Calu3 (cell line): ENCODE measurements around the gene MRPS10. TPM values are rescaled to one million over a fixed set of nuclear protein-coding genes. Genes with fewer than 3 reads are reported as not detected.

ENCODE experiments used
- BruUV-seq: library from RNA; stranded (reverse); fragments of 400-500 nt; replicated peaks from 2 replicates; lab custom pipeline; 2021; lab: Mats Ljungman, UMichigan
- CTCF ChIA-PET: fragments of 300-600 bp; sonication (Branson Sonifier 250); formaldehyde crosslinking; loops from one replicate; lab custom pipeline; 2022; ENCODE audit warnings: antibody characterized with exemption; lab: Charles Lee
- DNase-seq: peaks from one replicate; pipeline ENCODE4 v3.0.0; 2022
- H3K27ac Mint-ChIP-seq: one replicate; pipeline ENCODE4 v1.8.0; 2022; ENCODE audit warnings: mixed read lengths; ENCODE audit not compliant: unreplicated experiment
- H3K27me3 Mint-ChIP-seq: one replicate; pipeline ENCODE4 v1.8.0; 2022; ENCODE audit warnings: mixed read lengths; ENCODE audit not compliant: unreplicated experiment
- H3K36me3 Mint-ChIP-seq: one replicate; pipeline ENCODE4 v1.8.0; 2022; ENCODE audit warnings: mild to moderate bottlenecking, moderate library complexity, mixed read lengths; ENCODE audit not compliant: insufficient read depth, unreplicated experiment
- H3K4me1 Mint-ChIP-seq: one replicate; pipeline ENCODE4 v1.8.0; 2022; ENCODE audit warnings: mild to moderate bottlenecking, low read depth, mixed read lengths; ENCODE audit not compliant: unreplicated experiment
- H3K4me3 Mint-ChIP-seq: one replicate; pipeline ENCODE4 v1.8.0; 2022; ENCODE audit warnings: mild to moderate bottlenecking, low read depth, moderate library complexity, mixed read lengths; ENCODE audit not compliant: unreplicated experiment
- H3K9me3 Mint-ChIP-seq: one replicate; pipeline ENCODE4 v1.8.0; 2022; ENCODE audit warnings: low read depth, mixed read lengths; ENCODE audit not compliant: unreplicated experiment
- intact Hi-C: fragments of 100-400 bp; cut with micrococcal nuclease; formaldehyde crosslinking; loops from one replicate; pipeline ENCODE4 v1.10.0; 2022; ENCODE audit not compliant: unreplicated experiment
- total RNA-seq: library from RNA; stranded (reverse); gene quantifications from 2 replicates; pipeline ENCODE4 v1.2.3, GENCODE V29; 2022
- TF ChIP-seq, protein P1 (sequence below): fragments of 200-600 bp; IDR thresholded peaks from one replicate; pipeline ENCODE4 v1.8.0; 2022; ENCODE audit warnings: antibody characterized with exemption; ENCODE audit not compliant: unreplicated experiment

Gene MRPS10
- total RNA-seq, 1 experiment from 2014 or later, result 50.0 TPM

DNA sequence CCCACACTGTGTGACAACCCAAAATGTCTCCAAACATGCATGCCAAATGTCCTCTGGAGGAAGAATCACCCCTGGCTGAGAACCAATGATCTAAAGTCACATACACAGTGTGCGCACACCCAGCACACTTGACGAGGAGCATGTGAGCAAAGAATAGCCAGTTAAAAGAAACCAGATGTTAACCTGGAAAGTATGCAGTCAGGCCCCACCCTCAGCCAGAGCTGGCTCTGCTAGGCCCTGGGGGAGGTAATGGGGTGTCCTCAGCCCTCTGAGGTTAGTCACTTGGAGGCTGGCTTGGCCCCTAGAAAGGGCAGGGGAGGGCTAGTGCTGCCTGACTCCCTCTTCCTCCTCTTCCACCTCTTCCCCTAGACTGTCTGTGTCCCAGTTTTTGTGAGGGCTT lies 59.6 kb downstream of the MRPS10 start:
- no peaks in the 10 kb centered on the region for H3K27me3 Mint-ChIP-seq
- intact Hi-C loops, result no loop called here
- H3K27ac Mint-ChIP-seq, result no peak overlapping the region
- no TSS peak for BruUV-seq
- no peaks in the 10 kb centered on the region for H3K9me3 Mint-ChIP-seq
- DNase-seq, result no peak
- H3K36me3 Mint-ChIP-seq, result peaks cover 4% of the 10 kb centered on the region
- H3K4me1 Mint-ChIP-seq, result peaks cover 8% of the 10 kb centered on the region
- CTCF ChIA-PET, result no interaction called here
- H3K4me3 Mint-ChIP-seq, result no peak overlapping the region
- TF ChIP-seq, protein P1, sequence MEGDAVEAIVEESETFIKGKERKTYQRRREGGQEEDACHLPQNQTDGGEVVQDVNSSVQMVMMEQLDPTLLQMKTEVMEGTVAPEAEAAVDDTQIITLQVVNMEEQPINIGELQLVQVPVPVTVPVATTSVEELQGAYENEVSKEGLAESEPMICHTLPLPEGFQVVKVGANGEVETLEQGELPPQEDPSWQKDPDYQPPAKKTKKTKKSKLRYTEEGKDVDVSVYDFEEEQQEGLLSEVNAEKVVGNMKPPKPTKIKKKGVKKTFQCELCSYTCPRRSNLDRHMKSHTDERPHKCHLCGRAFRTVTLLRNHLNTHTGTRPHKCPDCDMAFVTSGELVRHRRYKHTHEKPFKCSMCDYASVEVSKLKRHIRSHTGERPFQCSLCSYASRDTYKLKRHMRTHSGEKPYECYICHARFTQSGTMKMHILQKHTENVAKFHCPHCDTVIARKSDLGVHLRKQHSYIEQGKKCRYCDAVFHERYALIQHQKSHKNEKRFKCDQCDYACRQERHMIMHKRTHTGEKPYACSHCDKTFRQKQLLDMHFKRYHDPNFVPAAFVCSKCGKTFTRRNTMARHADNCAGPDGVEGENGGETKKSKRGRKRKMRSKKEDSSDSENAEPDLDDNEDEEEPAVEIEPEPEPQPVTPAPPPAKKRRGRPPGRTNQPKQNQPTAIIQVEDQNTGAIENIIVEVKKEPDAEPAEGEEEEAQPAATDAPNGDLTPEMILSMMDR, result no peak

Other genes with a start within 250 kb of the MRPS10 start
- 32.6 and 34.0 TPM in 2 replicates for gene TAF8, start 167.3 kb downstream of the MRPS10 start, total RNA-seq
- 85.8 and 88.5 TPM in 2 replicates for gene C6orf132, start 75.2 kb downstream of the MRPS10 start, total RNA-seq
- gene GUCA1A, start 44.5 kb downstream of the MRPS10 start, total RNA-seq, result not detected in 2 replicates
- gene GUCA1B, start 22.9 kb downstream of the MRPS10 start, total RNA-seq, result 1.1 and 1.4 TPM in 2 replicates
- 0.81 and 1.4 TPM in 2 replicates for gene TRERF1, start 234.1 kb upstream of the MRPS10 start, total RNA-seq